HG02571 (cell line): ENCODE measurements around the gene PHETA2.
A peak's percentile ranks its signal among the peaks of the same experiment; 100 is the strongest.
"Not testable (repeated sequence)": the region's sequence is repeated elsewhere in the genome, so short reads cannot be mapped to it uniquely, and the experiment has no call there.

ENCODE experiments used
- ATAC-seq: cut with Tn5 transposase; IDR thresholded peaks from one replicate; pipeline ENCODE4 v1.9.1; 2021; ENCODE audit warnings: mild to moderate bottlenecking, moderate library complexity; ENCODE audit not compliant: unreplicated experiment

PHETA2 gene

DNA sequence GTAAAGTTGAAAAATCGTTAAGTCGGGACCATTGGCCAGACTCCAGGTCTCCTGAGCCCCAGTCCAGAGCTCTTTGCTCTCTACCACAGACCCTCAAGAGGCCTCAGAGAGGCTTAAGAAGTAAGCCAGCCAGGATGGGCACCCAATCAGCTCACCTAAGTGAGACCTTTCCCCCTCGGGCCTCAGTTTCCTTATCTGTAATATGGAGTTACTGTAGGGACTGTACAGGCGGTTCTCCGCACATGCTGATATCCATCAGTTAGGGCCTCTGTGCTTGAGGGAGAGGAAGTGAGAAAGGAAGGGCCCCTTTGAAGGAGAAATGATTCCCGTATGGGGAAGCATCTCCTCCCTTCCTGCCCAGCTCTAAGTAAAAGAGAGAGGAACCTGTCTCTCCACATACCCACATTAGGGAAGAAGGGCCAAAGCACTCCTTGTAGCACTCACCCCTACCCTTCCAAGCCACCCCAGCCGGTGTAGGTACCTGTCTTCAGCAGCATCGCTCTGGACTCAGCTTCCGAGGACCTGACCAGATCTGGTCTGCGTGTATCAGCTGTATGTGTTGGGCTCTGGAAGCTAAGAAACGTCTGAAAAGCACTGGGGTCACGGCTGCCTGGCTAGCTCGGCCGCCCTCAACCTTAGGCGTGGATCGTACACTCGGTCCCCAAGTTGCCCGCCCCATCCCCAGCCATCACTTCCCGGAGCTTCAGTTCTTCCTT, 4.1 kb upstream of the PHETA2 start:
- ATAC-seq: no peak

DNA sequence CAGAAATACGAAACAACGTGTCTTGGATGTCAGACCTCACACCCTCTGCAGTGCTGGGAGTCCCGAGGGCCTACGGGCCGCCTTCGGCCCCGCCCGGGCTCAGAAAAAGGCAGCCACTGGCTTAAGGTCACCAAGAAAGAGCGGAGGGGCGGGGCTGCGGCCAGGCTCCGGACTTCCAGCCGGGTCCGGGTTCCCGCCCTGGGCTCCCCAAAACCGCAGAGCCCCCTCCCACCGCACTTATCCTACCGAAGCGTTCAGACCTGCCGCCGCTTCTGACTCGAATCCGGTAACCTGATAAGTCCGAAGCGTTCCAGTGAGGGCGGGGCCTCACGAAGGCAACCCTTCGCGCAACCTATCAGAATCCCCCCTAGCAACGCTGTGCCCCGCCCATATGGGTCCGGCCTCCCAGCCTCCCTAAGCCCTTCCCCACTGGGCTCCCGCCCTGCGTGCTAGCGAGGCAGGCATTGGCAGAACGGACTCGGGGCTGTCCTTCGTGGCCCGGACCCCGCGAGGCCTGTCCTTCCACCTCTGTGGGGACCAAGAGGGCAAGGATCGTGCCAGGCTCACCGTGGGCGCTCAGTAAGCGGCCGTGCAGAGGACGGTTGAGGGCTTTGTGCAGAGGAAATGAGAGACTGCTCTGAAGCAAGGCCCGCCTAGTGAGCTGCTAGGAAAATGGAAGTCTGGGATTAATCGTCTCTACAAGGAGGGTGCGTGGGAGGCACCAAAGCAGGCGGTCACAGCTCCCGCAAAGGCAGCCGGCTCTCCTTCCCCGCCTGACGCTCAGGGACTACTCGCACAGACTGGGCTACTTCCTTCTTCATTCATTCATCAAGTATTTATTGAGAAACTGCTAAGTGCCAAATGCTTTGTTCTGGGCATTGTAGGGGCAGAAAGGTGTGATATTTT, 3.3 kb upstream of the PHETA2 start, which contains the start of gene NAGA:
Gene NAGA (minus strand): TSS at position 296 of the 906 bp plus-strand sequence. CDS start 515 bp downstream, outside the sequence.
- peak; percentile 92 for ATAC-seq

DNA sequence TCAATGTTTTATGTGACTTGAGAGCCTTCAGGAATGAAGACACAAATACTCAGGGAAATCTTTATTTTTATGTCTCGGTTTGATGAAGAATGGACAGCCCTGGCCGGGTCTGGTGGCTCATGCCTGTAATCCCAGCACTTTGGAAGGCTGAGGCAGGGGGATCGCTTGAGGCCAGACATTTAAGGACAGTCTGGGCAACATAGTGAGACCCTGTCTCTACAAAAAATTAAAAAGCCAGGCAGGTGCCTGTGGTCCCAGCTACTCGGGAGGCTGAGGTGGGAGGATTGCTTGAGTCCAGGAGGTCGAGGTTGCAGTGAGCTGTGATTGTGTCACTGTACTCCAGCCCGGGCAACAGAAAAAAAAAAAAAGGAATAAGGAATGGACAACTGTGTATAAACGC, 2.5 kb upstream of the PHETA2 start:
- not testable (repeated sequence) for ATAC-seq

GRCh38 chr22:42072606-42073330, 1.3 kb upstream of the PHETA2 start:
- no peak for ATAC-seq

DNA sequence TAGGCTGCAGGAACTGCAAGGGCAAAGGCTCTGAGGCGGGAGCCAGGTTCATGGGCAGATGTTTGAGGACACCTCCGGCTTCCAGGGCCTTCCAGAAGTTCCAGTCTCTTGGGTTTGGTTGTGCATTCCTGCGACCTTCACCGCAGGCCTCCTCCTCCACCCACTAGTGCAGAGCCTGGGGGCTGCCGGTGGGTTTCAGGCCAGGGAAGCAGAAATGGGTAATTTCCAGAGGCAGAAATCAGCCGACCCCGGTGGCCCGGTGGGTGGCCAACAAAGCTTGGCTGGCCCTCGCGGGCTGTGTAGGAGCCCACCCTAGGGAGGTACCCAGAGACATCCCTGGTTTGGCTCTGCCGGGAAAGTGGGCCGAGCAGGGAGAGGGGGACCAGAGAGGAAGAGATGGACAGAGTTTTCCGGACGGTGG, 417 bp upstream of the PHETA2 start:
- no peak for ATAC-seq

GRCh38 chr22:42074846-42075676, 1.0 kb downstream of the PHETA2 start:
- no peak for ATAC-seq

DNA sequence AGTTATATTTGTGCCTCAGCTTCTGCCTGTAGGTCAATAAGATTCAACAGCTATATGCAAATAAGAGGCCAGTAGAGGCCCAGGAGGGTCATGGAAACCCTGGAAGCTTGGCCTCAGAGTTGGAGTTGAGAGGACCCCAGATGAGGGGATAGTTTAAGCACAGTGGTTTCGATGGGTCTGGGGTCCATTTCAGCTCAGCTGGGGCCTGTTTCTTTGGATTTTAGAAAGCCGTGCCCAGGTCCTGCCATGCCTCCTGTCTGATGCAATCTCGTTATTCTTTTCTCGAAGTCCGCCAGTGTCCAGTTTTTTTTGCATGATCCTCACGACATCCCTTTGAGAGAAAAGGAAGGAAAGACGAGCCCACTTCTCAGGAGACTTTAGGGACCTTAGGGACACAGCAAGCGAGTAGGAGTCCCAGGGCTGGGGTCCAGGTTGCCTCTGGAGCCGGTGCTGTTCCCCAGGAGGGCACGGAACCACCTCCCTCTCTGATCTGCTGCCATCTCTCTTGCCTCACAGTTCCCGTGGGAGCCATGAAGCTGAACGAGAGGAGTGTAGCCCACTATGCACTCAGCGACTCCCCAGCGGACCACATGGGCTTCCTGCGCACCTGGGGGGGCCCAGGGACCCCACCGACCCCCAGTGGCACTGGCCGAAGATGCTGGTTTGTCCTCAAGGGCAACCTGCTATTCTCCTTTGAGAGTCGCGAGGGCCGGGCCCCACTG, 2.9 kb downstream of the PHETA2 start:
- no peak for ATAC-seq

DNA sequence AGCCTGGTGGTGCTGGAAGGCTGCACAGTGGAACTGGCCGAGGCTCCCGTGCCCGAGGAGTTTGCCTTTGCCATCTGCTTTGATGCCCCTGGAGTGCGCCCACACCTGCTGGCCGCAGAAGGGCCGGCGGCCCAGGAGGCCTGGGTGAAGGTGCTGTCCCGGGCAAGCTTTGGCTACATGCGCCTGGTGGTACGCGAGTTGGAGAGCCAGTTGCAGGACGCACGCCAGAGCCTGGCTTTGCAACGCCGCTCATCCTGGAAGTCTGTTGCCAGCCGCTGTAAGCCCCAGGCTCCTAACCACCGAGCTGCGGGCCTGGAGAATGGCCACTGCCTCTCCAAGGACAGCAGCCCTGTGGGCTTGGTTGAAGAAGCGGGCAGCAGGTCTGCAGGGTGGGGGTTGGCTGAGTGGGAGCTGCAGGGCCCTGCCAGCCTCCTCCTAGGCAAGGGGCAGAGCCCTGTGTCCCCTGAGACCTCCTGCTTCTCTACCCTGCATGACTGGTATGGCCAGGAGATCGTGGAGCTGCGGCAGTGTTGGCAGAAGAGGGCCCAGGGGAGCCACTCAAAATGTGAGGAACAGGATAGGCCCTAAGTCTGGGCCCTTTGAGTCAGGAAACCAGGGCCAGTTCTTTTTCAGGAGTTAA, 3.6 kb downstream of the PHETA2 start:
- no peak for ATAC-seq

DNA sequence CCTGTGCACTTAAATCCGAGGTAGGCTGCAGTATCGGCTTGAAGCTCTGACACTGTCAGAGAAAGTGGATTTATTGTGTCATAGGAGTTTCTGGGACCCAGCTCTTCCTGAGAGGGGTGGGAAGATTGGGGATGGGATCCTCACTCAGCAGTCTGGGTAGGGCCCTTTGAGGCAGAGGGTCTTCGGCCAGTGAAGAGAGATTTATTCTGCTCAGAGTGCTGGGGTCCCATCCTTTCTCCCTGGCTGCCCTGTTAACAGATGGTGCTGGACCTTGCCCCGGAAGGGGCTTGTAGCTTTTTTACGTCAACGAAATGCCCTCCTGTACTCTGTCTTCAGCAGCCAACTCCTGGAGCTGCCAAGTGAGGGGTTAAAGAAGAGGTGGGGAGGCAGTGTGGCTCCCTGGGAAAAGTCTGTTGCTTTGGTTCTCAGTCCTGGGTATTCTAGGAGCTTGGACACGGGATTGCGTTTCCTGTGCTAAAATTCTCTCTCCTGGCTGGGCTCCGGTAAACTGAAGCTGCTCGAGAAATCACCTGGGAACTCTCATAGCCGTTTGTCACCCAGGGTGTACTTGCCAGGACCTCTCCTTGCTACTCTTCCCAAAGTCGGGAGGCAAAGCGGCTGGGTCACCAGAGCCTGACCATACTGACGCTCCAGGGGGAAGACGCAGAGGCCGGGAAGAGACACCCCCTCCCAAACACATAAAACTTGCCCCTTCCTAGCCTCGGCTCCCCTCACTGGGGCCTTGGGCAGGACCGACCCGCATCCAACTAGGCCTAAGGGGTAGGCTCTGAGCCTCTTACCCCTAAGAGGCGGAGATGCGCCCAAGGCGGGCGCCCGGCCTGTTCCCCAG, 4.6 kb downstream of the PHETA2 start:
- no peak for ATAC-seq

- ATAC-seq: peak; percentile 84
These were observed 5.5 kb downstream of the PHETA2 start, which contains the start of gene SMDT1 for GRCh38 chr22:42079319-42080251. Gene SMDT1 (plus strand): TSS chr22:42079700. CDS start chr22:42079769, 69 bp downstream.

- ATAC-seq: no peak
These were observed 6.2 kb downstream of the PHETA2 start for GRCh38 chr22:42080287-42080686.

DNA sequence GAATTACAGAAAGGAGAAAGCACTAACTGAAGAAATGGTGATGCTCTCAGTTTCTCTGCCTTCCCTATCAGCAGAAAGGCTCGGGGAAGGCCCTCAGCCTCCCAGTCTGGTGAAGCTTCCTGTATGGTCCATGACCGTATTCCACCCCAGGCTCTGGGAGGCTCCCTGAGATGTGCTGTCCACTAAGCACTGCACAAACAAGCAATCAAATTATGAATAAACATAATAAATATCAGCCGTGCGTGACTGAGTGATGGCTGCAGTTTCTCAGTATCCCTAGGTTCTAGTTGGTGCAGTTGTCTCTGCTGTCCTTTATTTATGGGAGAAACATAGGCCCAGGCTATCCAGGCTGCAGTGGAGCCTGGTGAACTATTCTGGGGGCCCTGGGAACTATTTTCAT, 9.1 kb downstream of the PHETA2 start:
- ATAC-seq: no peak

- ATAC-seq: no peak
These were observed 10.8 kb downstream of the PHETA2 start for GRCh38 chr22:42084874-42085273.

DNA sequence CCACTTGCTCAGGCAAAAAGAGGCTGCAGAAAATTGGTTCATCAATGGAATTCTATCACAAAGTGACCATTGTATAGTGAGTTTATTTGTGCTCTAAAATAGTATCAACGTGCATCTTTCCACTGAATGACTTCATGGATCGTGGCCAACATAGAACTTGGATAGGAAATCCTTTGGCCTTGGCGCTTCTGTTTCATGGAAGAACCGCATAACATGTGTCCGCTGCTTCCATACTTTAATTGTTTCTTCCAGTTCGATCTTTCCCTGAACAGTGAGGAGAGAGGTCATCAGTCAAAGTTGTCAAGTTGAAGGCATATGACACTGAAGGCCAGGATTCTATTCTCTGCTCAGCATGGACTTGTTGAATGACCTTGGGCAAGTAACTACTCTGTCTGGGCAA, 12.0 kb downstream of the PHETA2 start:
- no peak for ATAC-seq

- peak; percentile 90 for ATAC-seq
These were observed 16.8 kb downstream of the PHETA2 start, which contains the start of gene NDUFA6 for GRCh38 chr22:42090596-42091454. Gene NDUFA6 (minus strand): TSS chr22:42090772. CDS start chr22:42090744, 28 bp downstream.

GRCh38 chr22:42091455-42091782, 17.4 kb downstream of the PHETA2 start:
- no peak for ATAC-seq
